ENCODE data around the gene TMEM139. TPM values are rescaled to one million over a fixed set of nuclear protein-coding genes. Genes with fewer than 3 reads are reported as not detected.
A peak's percentile ranks its signal among the peaks of the same experiment; 100 is the strongest.

TMEM139 gene
- total RNA-seq (10 to 100 TPM in 1 of 6 donors, 1 to 10 TPM in 5; 4.2 to 17.3 (median 6.2) TPM), polyA plus RNA-seq (10 to 100 TPM; 13.7 to 14.4 TPM)

- intact Hi-C loops (cut with DNase I): no loop called here
- DNase-seq (peak; percentile 73 to 81 (median 76)), FAIRE-seq (no peak), ATAC-seq (peak; percentile 60 to 78 (median 73))
- peak within 1 kb of the TSS in 3 of 4 donors; percentile 5 to 79 (median 57) for H3K27ac ChIP-seq
- H3K36me3 ChIP-seq: no peaks in the 10 kb centered on the region
- WGBS, 2 donors: 25 to 27% methylated on average over 19 of the region's 19 CpGs
- peak within 1 kb of the TSS in 2 of 4 donors; percentile 28 to 44 for H3K4me3 ChIP-seq
- peaks cover 12 to 17% (median 14%) of the 10 kb centered on the region in 3 donors for H3K4me1 ChIP-seq
- H3K9me3 ChIP-seq: no peaks in the 10 kb centered on the region
- H3K27me3 ChIP-seq: no peaks in the 10 kb centered on the region
- TF ChIP-seq CTCF (IDR thresholded peaks at IDR 0.05): no peak
Measured at GRCh38 chr7:143284591-143285469, at the start of gene TMEM139. TSS of gene TMEM139 (plus strand) at chr7:143284958. CDS start at chr7:143285958, 1,000 bp downstream.

GRCh38 chr7:143235561-143235960 is 49.2 kb upstream of the TMEM139 start:
- WGBS, 2 donors: 8 to 22% methylated on average over 1 of the region's 1 CpG
- H3K4me1 ChIP-seq: no peaks in the 10 kb centered on the region
- no peaks in the 10 kb centered on the region for H3K9me3 ChIP-seq
- no peak overlapping the region for H3K4me3 ChIP-seq
- no peaks in the 10 kb centered on the region for H3K36me3 ChIP-seq
- no peak for TF ChIP-seq CTCF (IDR thresholded peaks at IDR 0.05)
- H3K27me3 ChIP-seq: no peaks in the 10 kb centered on the region
- DNase-seq: no peak
- H3K27ac ChIP-seq: no peak overlapping the region
- ATAC-seq: no peak
- intact Hi-C loops (cut with DNase I): no loop called here
- no peak for FAIRE-seq

- no peak overlapping the region for H3K4me3 ChIP-seq
- H3K27me3 ChIP-seq: no peaks in the 10 kb centered on the region
- no peaks in the 10 kb centered on the region for H3K4me1 ChIP-seq
- no peak for DNase-seq
- intact Hi-C loops (cut with DNase I): no loop called here
- no peak for TF ChIP-seq CTCF (IDR thresholded peaks at IDR 0.05)
- no peak for ATAC-seq
- H3K9me3 ChIP-seq: no peaks in the 10 kb centered on the region
- H3K36me3 ChIP-seq: no peaks in the 10 kb centered on the region
- FAIRE-seq: no peak
- WGBS, 2 donors: 68 to 78% methylated on average over 3 of the region's 3 CpGs
- H3K27ac ChIP-seq: no peak overlapping the region
Measured at GRCh38 chr7:143236408-143236990, 48.3 kb upstream of the TMEM139 start.

GRCh38 chr7:143237366-143237765 is 47.4 kb upstream of the TMEM139 start:
- intact Hi-C loops (cut with DNase I): no loop called here
- no peak for ATAC-seq
- no peaks in the 10 kb centered on the region for H3K27me3 ChIP-seq
- H3K4me1 ChIP-seq: no peaks in the 10 kb centered on the region
- H3K9me3 ChIP-seq: no peaks in the 10 kb centered on the region
- no peak overlapping the region for H3K4me3 ChIP-seq
- H3K36me3 ChIP-seq: no peaks in the 10 kb centered on the region
- DNase-seq: no peak
- H3K27ac ChIP-seq: no peak overlapping the region
- TF ChIP-seq CTCF (IDR thresholded peaks at IDR 0.05): no peak
- no peak for FAIRE-seq
